IMR-90 (cell line): ENCODE results near the gene PPP5C. TPM values are rescaled to one million over a fixed set of nuclear protein-coding genes. Genes with fewer than 3 reads are reported as not detected.

Source experiments
- ATAC-seq: fragments of 200-7000 bp; cut with Tn5 transposase; 2 replicates; pipeline ENCODE4 v1.9.1; 2020; ENCODE audit warnings: low read depth, mild to moderate bottlenecking, moderate library complexity
- BruUV-seq: library from RNA; stranded (reverse); fragments of 400-500 nt; replicated peaks from 2 replicates; lab custom pipeline; 2021; lab: Mats Ljungman, UMichigan
- CTCF ChIA-PET: fragments of 300-600 bp; formaldehyde crosslinking; extraction: SDS; loops from one replicate; lab custom pipeline; 2021; ENCODE audit warnings: antibody characterized with exemption; lab: Yijun Ruan, JAX
- POLR2A ChIA-PET: fragments of 300-600 bp; sonication (Branson Sonifier 250); formaldehyde crosslinking; loops from one replicate; lab custom pipeline; 2022; ENCODE audit warnings: antibody characterized with exemption; ENCODE audit not compliant: unreplicated experiment; lab: Charles Lee
- DNase-seq: peaks from one replicate; pipeline ENCODE4 v3.0.0; 2013
- H2AFZ ChIP-seq: replicated peaks from 2 replicates; pipeline ENCODE3; 2013; ENCODE audit warnings: low read length, mild to moderate bottlenecking; ENCODE audit not compliant: poor library complexity
- H2AK5ac ChIP-seq: 2 replicates; pipeline ENCODE4 v1.6.1; 2013; ENCODE audit warnings: low read depth, low read length, inconsistent platforms
- H2AK9ac ChIP-seq: replicated peaks from 2 replicates; pipeline ENCODE3; 2013; ENCODE audit warnings: mild to moderate bottlenecking, low read depth, low read length, moderate library complexity; ENCODE audit not compliant: poor library complexity
- H2BK120ac ChIP-seq: 2 replicates; pipeline ENCODE4 v1.6.1; 2013; ENCODE audit warnings: low read depth, low read length, inconsistent platforms
- H2BK15ac ChIP-seq: 3 replicates; pipeline ENCODE4 v1.6.1; 2013; ENCODE audit warnings: low read depth, low read length, inconsistent platforms
- H2BK20ac ChIP-seq: 2 replicates; pipeline ENCODE4 v1.6.1; 2013; ENCODE audit warnings: low read depth, mild to moderate bottlenecking, inconsistent platforms, low read length, moderate library complexity
- H2BK5ac ChIP-seq: 2 replicates; pipeline ENCODE4 v1.6.1; 2013; ENCODE audit warnings: mild to moderate bottlenecking, low read depth, low read length, inconsistent platforms; ENCODE audit not compliant: poor library complexity, severe bottlenecking
- H3K14ac ChIP-seq: replicated peaks from 2 replicates; pipeline ENCODE4 v1.6.1; 2013; ENCODE audit warnings: low read depth, low read length, inconsistent platforms
- H3K18ac ChIP-seq: 2 replicates; pipeline ENCODE4 v1.6.1; 2013; ENCODE audit warnings: low read depth, low read length, control low read depth
- H3K23ac ChIP-seq: 2 replicates; pipeline ENCODE4 v1.6.1; 2013; ENCODE audit warnings: low read depth, low read length, inconsistent platforms
- H3K27ac ChIP-seq: 2 replicates; pipeline ENCODE4 v1.5.1; 2013; ENCODE audit warnings: mild to moderate bottlenecking, control low read depth, low read length; ENCODE audit not compliant: insufficient read depth
- H3K27me3 ChIP-seq: 2 replicates; pipeline ENCODE4 v1.6.1; 2013; ENCODE audit warnings: low read length; ENCODE audit not compliant: control insufficient read depth, insufficient read depth
- H3K36me3 ChIP-seq: 2 replicates; pipeline ENCODE4 v1.6.1; 2013; ENCODE audit warnings: low read length, mixed read lengths; ENCODE audit not compliant: control insufficient read depth, insufficient read depth
- H3K4ac ChIP-seq: 2 replicates; pipeline ENCODE4 v1.6.1; 2013; ENCODE audit warnings: low read depth, low read length, inconsistent platforms
- H3K4me1 ChIP-seq: 2 replicates; pipeline ENCODE4 v1.6.1; 2013; ENCODE audit warnings: low read length, mixed read lengths; ENCODE audit not compliant: control insufficient read depth, insufficient read depth
- H3K4me2 ChIP-seq: 2 replicates; pipeline ENCODE4 v1.6.1; 2013; ENCODE audit warnings: low read depth, mild to moderate bottlenecking, control low read depth, low read length, moderate library complexity
- H3K4me3 ChIP-seq: 2 replicates; pipeline ENCODE4 v1.5.1; 2013; ENCODE audit warnings: low read depth, mild to moderate bottlenecking, control low read depth, low read length, moderate library complexity; ENCODE audit not compliant: insufficient read depth
- H3K56ac ChIP-seq: 2 replicates; pipeline ENCODE4 v1.6.1; 2013; ENCODE audit warnings: low read length, inconsistent platforms; ENCODE audit not compliant: insufficient read depth; ENCODE audit errors: extremely low read depth
- H3K79me1 ChIP-seq, 2 experiments: 2 replicates each; pipeline ENCODE4 v1.6.1; 2013; ENCODE audit warnings: low read length in 2 of 2, inconsistent platforms in 1 of 2, low read depth in 1 of 2
- H3K9ac ChIP-seq: 2 replicates; pipeline ENCODE4 v1.6.1; 2013; ENCODE audit warnings: low read depth, low read length, control low read depth
- H3K9me1 ChIP-seq: 2 replicates; pipeline ENCODE4 v1.6.1; 2013; ENCODE audit warnings: low read length, inconsistent platforms; ENCODE audit not compliant: insufficient read depth
- H3K9me3 ChIP-seq: 2 replicates; pipeline ENCODE4 v1.6.1; 2013; ENCODE audit warnings: low read length; ENCODE audit not compliant: control insufficient read depth, insufficient read depth
- H4K20me1 ChIP-seq: 2 replicates; pipeline ENCODE4 v1.6.1; 2013; ENCODE audit warnings: low read length, inconsistent platforms; ENCODE audit not compliant: insufficient read depth
- H4K5ac ChIP-seq: 2 replicates; pipeline ENCODE4 v1.6.1; 2013; ENCODE audit warnings: mild to moderate bottlenecking, low read depth, low read length, control low read depth
- H4K8ac ChIP-seq, 2 experiments: 2 replicates each; pipeline ENCODE4 v1.6.1; 2013; ENCODE audit warnings: low read depth in 2 of 2, low read length in 2 of 2, control low read depth in 1 of 2, inconsistent platforms in 1 of 2
- H4K91ac ChIP-seq: 2 replicates; pipeline ENCODE4 v1.6.1; 2013; ENCODE audit warnings: low read depth, low read length, inconsistent platforms; ENCODE audit not compliant: insufficient read depth
- CEBPB ChIP-seq: IDR thresholded peaks from 2 replicates; pipeline ENCODE4 v1.6.1; 2012; ENCODE audit warnings: low read depth, low read length, improper control_type of control experiment
- MAZ ChIP-seq: IDR thresholded peaks from 2 replicates; pipeline ENCODE4 v1.6.1; 2012; ENCODE audit warnings: low read depth, mild to moderate bottlenecking, low read length, improper control_type of control experiment, moderate library complexity, borderline replicate concordance
- NFE2L2 ChIP-seq: fragments of 150-350 bp; IDR thresholded peaks from 2 replicates; pipeline ENCODE4 v1.6.1; 2016; ENCODE audit warnings: low read depth, mild to moderate bottlenecking, low read length
- POLR2A ChIP-seq: IDR thresholded peaks from 2 replicates; pipeline ENCODE4 v1.6.1; 2012; ENCODE audit warnings: mild to moderate bottlenecking, low read depth, low read length
- RFX5 ChIP-seq: IDR thresholded peaks from 2 replicates; pipeline ENCODE4 v1.8.0; 2012; ENCODE audit warnings: low read depth, mild to moderate bottlenecking, low read length, moderate library complexity
- WGBS, 2 experiments: methylation state at CpG; one replicate each; pipeline versions ENCODE4 v1.1.5 to v1.1.7; 2013; ENCODE audit warnings: missing lambda C conversion rate in 2 of 2; ENCODE audit not compliant: insufficient read length in 1 of 2; ENCODE audit errors: extremely low coverage in 2 of 2; 5-methylcytosine and 5-hydroxymethylcytosine counted together
- dilution Hi-C: fragments of 300-500 bp; cut with HindIII; formaldehyde crosslinking; loops from one replicate; pipeline ENCODE4 v1.14.3; 2018; ENCODE audit warnings: low sequenced_read_pairs; ENCODE audit not compliant: unreplicated experiment
- in situ Hi-C: fragments of 300-500 bp; cut with MboI; formaldehyde crosslinking; loops from 3 replicates; pipeline ENCODE4 v1.14.3; 2019; ENCODE audit warnings: low sequenced_read_pairs, inconsistent platforms, mixed read lengths
- intact Hi-C: fragments of 100-400 bp; cut with micrococcal nuclease; formaldehyde crosslinking; loops from 2 replicates; pipeline ENCODE4 v1.10.0; 2022
- polyA plus RNA-seq, 3 experiments: library from polyadenylated mRNA; depleted of rRNA; stranded (reverse); fragments of >200 nt; gene quantifications; 2 replicates each; pipeline ENCODE4 v1.2.3, GENCODE V29; 2012; ENCODE audit warnings: low replicate concordance in 1 of 3
- total RNA-seq: library from RNA; depleted of rRNA; stranded (reverse); fragments of >200 nt; gene quantifications from 2 replicates; pipeline ENCODE4 v1.2.3, GENCODE V29; 2012

The PPP5C gene
- total and polyA plus RNA-seq, 2 of the 4 experiments (the other 2 are of a cell fraction), result 80.5 to 128 TPM

- Histone ChIP-seq H3K27me3 (peaks cover 4% of the 10 kb centered on the region; the same call in 1 of the 2 replicates), H3K9ac (no peak overlapping the region; the same call in 1 of the 2 replicates), H4K5ac (no peak overlapping the region), H2AK5ac (no peak overlapping the region), H3K18ac (no peak overlapping the region), H2BK5ac (no peak overlapping the region), H2BK15ac (no peak overlapping the region), H2BK120ac (no peak overlapping the region), H4K8ac (no peak overlapping the region), H3K9me3 (no peaks in the 10 kb centered on the region), H2BK20ac (no peak overlapping the region), H4K91ac (no peak overlapping the region), H3K56ac (no peak overlapping the region), H3K23ac (no peak overlapping the region), H3K36me3 (peaks cover 6% of the 10 kb centered on the region; the same call in 1 of the 2 replicates), H3K4me3 (no peak overlapping the region; the same call in 1 of the 2 replicates), H3K4ac (no peak overlapping the region), H2AK9ac (no peak overlapping the region), H3K27ac (no peak overlapping the region), H3K4me1 (peaks cover 18% of the 10 kb centered on the region), H3K14ac (no peak overlapping the region), H2AFZ (no peak overlapping the region), H4K20me1 (peaks cover 7% of the 10 kb centered on the region), H3K9me1 (peaks cover 3% of the 10 kb centered on the region; the same call in 1 of the 2 replicates), H3K4me2 (peak overlapping the region; percentile 86; the same call in 1 of the 2 replicates), H3K79me1 (peaks cover 20 to 34% of the 10 kb centered on the region in 2 experiments; a peak in 3 of 4 replicates)
- ATAC-seq (no peak), DNase-seq (no peak)
- TF ChIP-seq RFX5 (no peak), CEBPB (peak; percentile 30; the same call in 1 of the 2 replicates), NFE2L2 (no peak), MAZ (no peak), POLR2A (no peak)
- dilution Hi-C loops (no loop called here), in situ Hi-C loops (no loop called here), intact Hi-C loops (no loop called here)
- ChIA-PET POLR2A (no interaction called here), CTCF (no interaction called here)
- 97% methylated on average over 5 of the region's 13 CpGs; no CpG with 5 or more reads in 1 of the 2 experiments for WGBS, 2 experiments
- no TSS peak for BruUV-seq
These were observed 63.6 kb downstream of the PPP5C start for GRCh38 chr19:46410205-46411087.
